ENCODE measurements around the gene CFAP91. TPM values are rescaled to one million over a fixed set of nuclear protein-coding genes. Genes with fewer than 3 reads are reported as not detected.

The CFAP91 gene
- total and polyA plus RNA-seq, 9 of the 15 experiments (the other 6 are each of a cell fraction or from before 2014, with no cell fraction given) = not detected

- intact Hi-C loops (cut with micrococcal nuclease) (no loop called here), in situ Hi-C loops (cut with MboI) (no loop called here)
- Histone ChIP-seq H3K4me2 (ENCODE audit: insufficient read depth, low read length) (no peak overlapping the region), H4K20me1 (replicated peaks; ENCODE audit: control insufficient read depth, insufficient read depth, low read length) (no peaks in the 10 kb centered on the region), H2AFZ (ENCODE audit: low read depth, low read length) (no peak overlapping the region), H3K27ac (ENCODE audit: extremely low read depth, low read depth, low read length) (no peak overlapping the region), H3K4me3 (no peak overlapping the region), H3K9me3 (replicated peaks; ENCODE audit: control insufficient read depth, insufficient read depth, low read depth, low read length) (no peaks in the 10 kb centered on the region), H3K27me3 (ENCODE audit: control insufficient read depth in 2 of 2, insufficient read depth in 2 of 2, low read length in 2 of 2) (no peaks in the 10 kb centered on the region), H3K9me1 (ENCODE audit: control insufficient read depth, insufficient read depth, low read length) (no peaks in the 10 kb centered on the region), H3K9ac (ENCODE audit: insufficient read depth in 1 of 2, low read depth in 2 of 2, low read length in 2 of 2) (no peak overlapping the region), H3K4me1 (replicated peaks in 1 of 2; ENCODE audit: control insufficient read depth in 2 of 2, insufficient read depth in 2 of 2, low read length in 2 of 2) (peaks cover 0 to 7% of the 10 kb centered on the region in 2 experiments; a peak in 3 of 5 replicates), H3K36me3 (ENCODE audit: control insufficient read depth, insufficient read depth, low read length) (peaks cover 46% of the 10 kb centered on the region), H3K79me2 (ENCODE audit: control insufficient read depth, insufficient read depth, low read length) (peaks cover 17% of the 10 kb centered on the region)
- BruUV-seq (replicated peaks) = no TSS peak
- ChIA-PET POLR2A (no interaction called here), CTCF (ENCODE audit: low intra/inter-chr PET ratio) (no interaction called here)
- ATAC-seq = no peak
- FAIRE-seq = no peak
- no peak for DNase-seq (ENCODE audit: extremely low read depth in 1 of 4, low spot score in 3 of 4)
- no peak for TF ChIP-seq CREB5 (CRISPR knock-in tag; IDR thresholded peaks at IDR 0.05)
- 97% methylated on average over 5 of the region's 18 CpGs for WGBS (ENCODE audit: insufficient coverage, low coverage, missing lambda C conversion rate)
Observed at GRCh38 chr3:119673875-119674274, 28.9 kb upstream of the CFAP91 start.

- in situ Hi-C loops (cut with MboI) = loop anchor here (25.0 kb wide), 2 partner anchors 538 to 788 kb away; partner anchors contain the start of gene TEX55
- ATAC-seq (no peak), DNase-seq (ENCODE audit: extremely low read depth in 1 of 4, low spot score in 3 of 4) (no peak), FAIRE-seq (no peak)
- WGBS (ENCODE audit: insufficient coverage, low coverage, missing lambda C conversion rate) = 86% methylated on average over 5 of the region's 5 CpGs
- Histone ChIP-seq H3K4me2 (ENCODE audit: insufficient read depth, low read length) (peak overlapping the region; percentile 81), H3K27me3 (ENCODE audit: control insufficient read depth in 2 of 2, insufficient read depth in 2 of 2, low read length in 2 of 2) (no peaks in the 10 kb centered on the region), H3K9me3 (replicated peaks; ENCODE audit: control insufficient read depth, insufficient read depth, low read depth, low read length) (no peaks in the 10 kb centered on the region), H3K9ac (ENCODE audit: insufficient read depth in 1 of 2, low read depth in 2 of 2, low read length in 2 of 2) (no peak overlapping the region), H2AFZ (ENCODE audit: low read depth, low read length) (no peak overlapping the region), H3K79me2 (ENCODE audit: control insufficient read depth, insufficient read depth, low read length) (peaks cover 17% of the 10 kb centered on the region), H3K4me1 (replicated peaks in 1 of 2; ENCODE audit: control insufficient read depth in 2 of 2, insufficient read depth in 2 of 2, low read length in 2 of 2) (peaks cover 0 to 11% of the 10 kb centered on the region in 2 experiments; a peak in 3 of 5 replicates), H3K27ac (ENCODE audit: extremely low read depth, low read depth, low read length) (no peak overlapping the region), H4K20me1 (replicated peaks; ENCODE audit: control insufficient read depth, insufficient read depth, low read length) (no peaks in the 10 kb centered on the region), H3K9me1 (ENCODE audit: control insufficient read depth, insufficient read depth, low read length) (no peaks in the 10 kb centered on the region), H3K4me3 (no peak overlapping the region; the same call in 1 of the 2 replicates), H3K36me3 (ENCODE audit: control insufficient read depth, insufficient read depth, low read length) (peaks cover 40% of the 10 kb centered on the region; the same call in 2 of the 3 replicates)
- no TSS peak for BruUV-seq (replicated peaks)
- intact Hi-C loops (cut with micrococcal nuclease) = loop anchor here (5.0 kb wide), 3 partner anchors 38 to 173 kb away; partner anchors contain the start of gene CD80
- TF ChIP-seq POLR2B (IDR thresholded peaks at IDR 0.05; ENCODE audit: low read depth, partially characterized antibody) = no peak
- ChIA-PET POLR2A (interaction anchor here (0.7 to 1.4 kb wide), 4 partner anchors 12 to 471 kb away, joined by 3 to 4 read pairs (median 3); no protein-coding TSS in a partner anchor), CTCF (ENCODE audit: low intra/inter-chr PET ratio) (no interaction called here)
Observed at GRCh38 chr3:119675188-119675874, 27.5 kb upstream of the CFAP91 start.
